Activated CD8-positive, alpha-beta memory T cell treated with anti-CD3 and anti-CD28 coated beads, Interleukin-2, amount 50 U/mL, for 1 hour (primary cell): ENCODE measurements around the gene FAM241B.

Experiments
- DNase-seq: peaks from one replicate; pipeline ENCODE4 v3.0.0-alpha.2; 2020; ENCODE audit errors: extremely low read depth

Gene FAM241B

GRCh38 chr10:69629897-69630650 is at the start of gene FAM241B:
Gene FAM241B (plus strand): TSS chr10:69630247. CDS start chr10:69631744, 1,497 bp downstream.
- peak; percentile 17 for DNase-seq

DNA sequence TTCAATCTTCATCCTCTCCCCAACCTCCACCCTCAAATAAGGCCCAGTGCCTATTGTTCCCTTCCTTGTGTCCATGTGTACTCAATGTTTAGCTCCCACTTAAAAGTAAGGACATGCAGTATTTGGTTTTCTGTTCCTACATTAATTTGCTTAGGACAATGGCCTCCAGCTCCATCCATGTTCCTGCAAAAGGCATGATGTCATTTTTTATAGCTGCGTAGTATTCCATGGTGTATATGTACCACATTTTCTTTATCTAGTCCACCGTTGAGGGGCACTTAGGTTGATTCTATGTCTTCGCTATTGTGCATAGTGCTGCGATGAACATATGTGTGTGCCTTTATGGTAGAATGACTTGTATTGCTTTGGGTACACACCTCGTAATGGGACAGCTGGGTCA is 49.6 kb upstream of the FAM241B start:
- DNase-seq: no peak

DNA sequence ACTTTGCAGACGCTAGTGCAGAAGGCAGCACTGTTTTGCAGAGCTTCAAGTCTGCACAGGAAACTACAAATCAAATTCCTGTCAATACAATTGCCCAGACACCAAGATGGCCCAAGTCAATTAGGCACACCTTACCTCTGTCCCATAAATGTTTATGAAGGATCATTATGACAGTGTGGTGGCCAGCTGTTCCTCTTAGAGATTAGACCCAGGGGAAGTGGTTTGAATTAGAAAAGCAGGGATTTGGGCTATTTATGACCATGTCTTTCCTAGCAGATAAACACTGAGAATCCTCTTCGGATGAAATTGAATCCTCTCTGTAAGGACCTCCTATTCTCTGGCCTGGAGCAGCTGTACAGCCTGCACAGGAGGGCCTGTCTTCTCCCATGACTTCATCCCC is 46.9 kb upstream of the FAM241B start:
- no peak for DNase-seq

- DNase-seq: no peak
These were observed 45.4 kb upstream of the FAM241B start for GRCh38 chr10:69584624-69585023.

- DNase-seq: no peak
These were observed 41.7 kb upstream of the FAM241B start for GRCh38 chr10:69588358-69588757.

DNA sequence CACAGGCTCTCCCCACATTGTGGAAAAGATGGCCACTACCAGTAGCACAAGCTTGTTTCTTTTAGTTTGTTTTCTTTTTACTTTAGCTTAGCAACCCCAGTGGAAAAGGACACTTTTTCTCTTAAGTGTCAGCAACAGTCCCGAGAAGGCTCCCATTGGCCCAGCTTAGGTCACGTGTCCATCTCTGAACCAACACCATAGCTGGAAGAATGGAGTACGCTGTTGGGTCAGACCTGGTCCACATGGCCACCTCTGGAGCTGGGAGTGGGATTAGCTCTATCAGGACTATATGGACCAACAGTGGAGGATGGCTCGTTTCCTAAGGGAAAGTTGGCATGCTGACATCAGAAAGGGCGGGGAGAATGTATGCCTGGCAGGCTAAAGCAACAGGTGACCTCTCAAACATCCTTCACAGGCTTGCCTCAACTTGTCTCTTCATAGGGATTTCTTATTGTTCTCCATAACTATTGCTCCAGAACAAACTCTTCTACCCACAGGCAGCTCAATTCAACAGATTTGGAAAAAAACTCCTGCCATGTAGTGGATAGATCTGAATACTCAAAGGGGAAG is 29.2 kb upstream of the FAM241B start:
- no peak for DNase-seq

- DNase-seq: no peak
These were observed 21.0 kb upstream of the FAM241B start for GRCh38 chr10:69609077-69609476.

DNA sequence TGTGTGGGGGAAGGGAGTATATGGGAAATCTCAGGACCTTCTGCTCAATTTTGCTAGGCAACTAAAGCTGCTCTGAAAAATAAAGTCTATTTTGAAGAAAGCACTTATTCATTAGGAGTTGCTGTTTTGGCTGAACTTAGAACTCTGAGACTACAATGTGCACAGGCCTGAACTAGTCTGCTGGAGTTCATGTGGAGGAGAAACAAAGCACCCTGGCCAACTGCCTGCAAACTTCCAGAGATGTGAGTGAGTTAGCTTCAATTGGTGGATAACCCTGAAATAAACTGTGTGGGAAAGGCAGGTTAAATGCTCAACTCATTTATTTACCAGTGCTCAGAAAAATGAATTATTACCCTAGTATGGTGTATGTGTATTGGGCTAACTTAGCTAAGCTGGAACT is 17.3 kb upstream of the FAM241B start:
- no peak for DNase-seq

DNA sequence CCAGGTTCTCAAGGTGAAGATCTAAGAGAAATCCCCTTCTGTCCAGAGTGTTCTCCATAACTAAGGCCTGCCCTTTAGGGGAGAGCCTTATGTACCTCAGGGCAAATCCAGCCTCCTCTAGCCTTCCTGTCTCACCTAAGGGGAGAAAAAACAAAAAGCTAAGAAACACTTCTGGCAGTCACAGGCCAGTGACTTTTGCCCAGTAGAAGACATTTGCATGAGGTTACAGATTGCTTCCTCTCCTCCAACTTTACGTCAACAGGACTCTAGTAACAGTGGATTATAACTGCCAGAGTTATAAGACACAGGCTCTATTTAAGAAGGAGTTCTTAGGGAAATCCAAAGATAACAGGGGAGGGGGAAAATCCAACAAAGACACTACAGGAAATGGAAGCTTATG is 15.9 kb upstream of the FAM241B start:
- no peak for DNase-seq

- no peak for DNase-seq
These were observed 13.7 kb upstream of the FAM241B start for GRCh38 chr10:69616358-69616757.

- no peak for DNase-seq
These were observed 11.3 kb upstream of the FAM241B start for GRCh38 chr10:69618746-69619145.

- DNase-seq: no peak
These were observed 10.4 kb upstream of the FAM241B start for GRCh38 chr10:69619626-69620025.

- no peak for DNase-seq
These were observed 9.4 kb upstream of the FAM241B start for GRCh38 chr10:69620625-69621024.

GRCh38 chr10:69624245-69624786 is 5.7 kb upstream of the FAM241B start:
- DNase-seq: no peak

DNA sequence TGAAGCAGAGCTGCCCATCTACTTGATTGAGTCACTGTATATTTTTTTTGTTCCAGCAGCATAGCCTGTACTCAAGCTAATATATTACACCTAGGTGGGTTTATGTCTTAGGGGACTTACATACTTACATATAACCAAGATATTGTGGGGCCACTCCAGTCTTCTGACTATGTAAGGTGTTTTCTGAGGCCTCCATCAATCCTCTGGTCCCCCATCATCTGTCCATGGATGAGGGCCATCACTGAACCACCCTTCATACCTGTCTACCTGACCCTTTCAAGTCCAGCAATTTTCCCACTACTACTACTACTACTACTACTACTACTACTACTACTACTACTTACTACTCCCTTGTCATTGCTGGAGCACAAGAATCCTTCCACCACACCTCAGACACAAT is 3.2 kb upstream of the FAM241B start:
- no peak for DNase-seq

DNA sequence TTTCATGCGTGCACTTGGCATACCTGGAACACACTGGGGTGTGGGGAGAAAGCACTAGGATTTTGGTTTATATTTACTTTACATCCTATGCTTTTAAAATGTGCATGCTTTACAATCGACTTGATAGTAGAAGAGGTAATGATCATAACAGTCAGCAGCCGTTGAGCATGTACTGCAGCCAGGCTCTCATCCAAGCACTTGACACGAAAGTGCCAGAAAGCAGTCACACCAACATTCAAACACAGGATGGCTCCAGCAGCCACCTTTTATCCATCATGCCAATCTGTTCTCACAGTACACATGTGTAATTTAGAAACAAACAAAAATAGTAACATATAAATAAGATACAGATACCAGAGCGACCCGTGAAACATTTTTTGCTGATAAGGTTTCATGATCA is 1.2 kb upstream of the FAM241B start:
- DNase-seq: no peak

DNA sequence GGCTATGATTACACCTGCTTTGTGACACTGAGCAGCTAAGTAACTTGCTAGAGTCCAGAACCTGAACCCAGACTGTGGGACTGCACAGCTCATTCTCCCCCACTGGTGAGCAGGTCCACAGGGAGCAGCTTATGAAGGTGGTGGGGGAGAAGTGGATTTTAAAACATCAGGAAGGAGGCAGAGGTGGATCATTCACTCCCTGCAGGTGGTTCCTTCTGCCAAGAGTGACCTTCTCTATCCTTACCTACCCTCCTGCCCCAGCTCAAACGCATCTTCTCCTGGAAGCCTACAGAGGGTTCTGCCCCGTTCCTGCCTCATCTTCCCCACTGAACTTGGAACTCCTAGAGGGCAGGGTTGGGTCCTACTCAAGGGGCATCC is 539 bp upstream of the FAM241B start:
- no peak for DNase-seq

DNA sequence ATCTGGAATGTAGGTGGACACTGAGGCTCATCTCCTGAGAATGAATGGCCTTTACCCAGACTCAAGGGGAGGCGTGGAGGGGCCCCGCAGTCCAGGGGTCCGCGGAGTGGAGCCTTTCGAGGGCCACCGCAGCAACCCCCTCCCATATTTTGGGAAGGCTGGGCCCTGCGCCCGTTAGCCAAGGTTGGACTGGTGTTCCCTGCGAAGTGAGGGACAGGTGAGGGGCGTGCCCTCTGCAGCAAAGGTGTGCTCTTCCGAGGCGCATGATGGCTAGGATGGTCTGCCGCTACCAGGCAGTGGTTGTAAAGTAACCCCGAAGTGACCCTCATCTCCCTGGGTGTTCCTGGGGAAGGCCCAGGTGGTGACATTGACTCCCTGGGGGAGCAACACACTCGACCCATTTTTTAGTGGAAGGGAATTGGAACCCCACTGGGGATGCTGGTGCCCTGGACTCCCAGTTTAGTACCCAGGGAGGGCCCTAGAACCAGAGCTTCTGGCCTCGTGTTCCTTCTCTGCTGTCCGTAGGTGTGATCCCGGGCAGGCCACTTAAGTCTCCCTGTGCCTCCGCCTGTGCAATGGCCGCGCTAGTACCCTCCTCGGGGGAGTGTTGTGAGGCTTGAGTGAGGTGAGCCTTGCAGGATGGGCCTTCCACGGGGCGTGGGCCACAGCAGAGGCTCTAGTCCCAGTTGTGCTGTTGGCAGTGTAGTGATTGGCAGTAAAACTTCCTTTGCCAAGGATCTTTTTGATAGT is 779 bp downstream of the FAM241B start:
- no peak for DNase-seq

- no peak for DNase-seq
These were observed 1.5 kb downstream of the FAM241B start for GRCh38 chr10:69631566-69631965.

DNA sequence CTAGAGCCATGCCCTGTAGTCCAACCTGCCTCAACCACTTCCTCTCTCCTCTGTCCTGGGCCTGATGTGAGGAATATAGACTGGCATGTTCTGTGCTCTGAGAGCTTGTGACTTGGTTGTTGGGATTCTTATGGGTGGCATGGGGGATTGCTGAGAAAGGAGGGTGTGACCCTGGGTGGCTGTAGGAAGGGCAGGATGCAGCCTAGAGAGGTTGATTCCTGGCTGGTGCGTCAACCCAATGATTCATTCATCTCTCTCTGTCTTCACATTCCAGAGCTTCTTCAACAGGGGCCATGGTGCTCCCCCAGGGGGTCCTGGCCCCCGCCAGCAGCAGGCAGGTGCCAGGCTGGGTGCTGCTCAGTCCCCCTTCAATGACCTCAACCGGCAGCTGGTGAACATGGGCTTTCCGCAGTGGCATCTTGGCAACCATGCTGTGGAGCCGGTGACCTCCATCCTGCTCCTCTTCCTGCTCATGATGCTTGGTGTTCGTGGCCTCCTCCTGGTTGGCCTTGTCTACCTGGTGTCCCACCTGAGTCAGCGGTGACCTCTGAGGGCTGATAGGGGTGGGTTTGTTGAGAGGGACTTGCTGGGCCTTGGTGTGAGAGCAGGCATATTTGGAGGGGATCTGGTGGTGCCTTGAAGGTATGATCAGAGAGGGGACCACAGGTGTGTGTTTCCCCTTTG is 2.6 kb downstream of the FAM241B start:
- no peak for DNase-seq

- no peak for DNase-seq
These were observed 3.9 kb downstream of the FAM241B start for GRCh38 chr10:69633673-69634635.
